GM23338 (cell line): Measurements from ENCODE around the gene CCDC28B. TPM values are rescaled to one million over a fixed set of nuclear protein-coding genes. Genes with fewer than 3 reads are reported as not detected.

ENCODE experiments used
- ATAC-seq: fragments of 200-7000 bp; cut with Tn5 transposase; 3 replicates; pipeline ENCODE4 v1.9.1; 2020
- DNase-seq: peaks from one replicate; pipeline ENCODE4 v3.0.0-alpha.2; 2015; ENCODE audit warnings: low spot score
- H2AFZ ChIP-seq: fragments of 200-600 bp; sonication (generic); 2 replicates; pipeline ENCODE4 v1.8.0; 2016; ENCODE audit warnings: antibody characterized with exemption, mild to moderate bottlenecking, moderate library complexity
- H3F3A ChIP-seq: fragments of 200-600 bp; sonication (generic); replicated peaks from 2 replicates; pipeline ENCODE4 v1.8.0; 2017; ENCODE audit warnings: antibody characterized with exemption, mixed run types, low read depth
- H3K27ac ChIP-seq: fragments of 200-600 bp; sonication (generic); 2 replicates; pipeline ENCODE4 v1.6.1; 2016; ENCODE audit warnings: low read depth
- H3K27me3 ChIP-seq: fragments of 200-600 bp; sonication (generic); 2 replicates; pipeline ENCODE4 v1.8.0; 2016; ENCODE audit warnings: mild to moderate bottlenecking, mixed run types, moderate library complexity; ENCODE audit not compliant: insufficient read depth
- H3K36me3 ChIP-seq: fragments of 200-600 bp; sonication (generic); 2 replicates; pipeline ENCODE4 v1.8.0; 2016; ENCODE audit warnings: mild to moderate bottlenecking; ENCODE audit not compliant: insufficient read depth
- H3K4me1 ChIP-seq: fragments of 200-600 bp; sonication (generic); 2 replicates; pipeline ENCODE4 v1.8.0; 2016; ENCODE audit warnings: mild to moderate bottlenecking, moderate library complexity; ENCODE audit not compliant: insufficient read depth
- H3K4me2 ChIP-seq: fragments of 200-600 bp; sonication (generic); 2 replicates; pipeline ENCODE4 v1.7.1; 2017; ENCODE audit warnings: mixed run types
- H3K4me3 ChIP-seq: fragments of 200-600 bp; sonication (generic); 2 replicates; pipeline ENCODE4 v1.6.1; 2016; ENCODE audit warnings: mixed run types
- H3K79me2 ChIP-seq: fragments of 200-600 bp; sonication (generic); replicated peaks from 2 replicates; pipeline ENCODE4 v1.8.0; 2017; ENCODE audit warnings: mild to moderate bottlenecking; ENCODE audit not compliant: insufficient read depth
- H3K9me2 ChIP-seq: fragments of 200-600 bp; sonication (generic); 2 replicates; pipeline ENCODE4 v1.8.0; 2017; ENCODE audit not compliant: insufficient read depth
- H4K20me1 ChIP-seq: fragments of 200-600 bp; sonication (generic); replicated peaks from 2 replicates; pipeline ENCODE4 v1.8.0; 2017; ENCODE audit warnings: mild to moderate bottlenecking; ENCODE audit not compliant: insufficient read depth
- H3K27ac Mint-ChIP-seq: 2 replicates; pipeline ENCODE4 v1.8.0; 2020; ENCODE audit warnings: inconsistent platforms, mild to moderate bottlenecking, moderate library complexity, mixed read lengths
- H3K27me3 Mint-ChIP-seq: 3 replicates; pipeline ENCODE4 v1.8.0; 2022; ENCODE audit warnings: low read depth, mild to moderate bottlenecking, moderate library complexity, mixed read lengths, inconsistent platforms; ENCODE audit not compliant: insufficient read depth, poor library complexity
- H3K36me3 Mint-ChIP-seq: 3 replicates; pipeline ENCODE4 v1.8.0; 2021; ENCODE audit warnings: low read depth, mild to moderate bottlenecking, inconsistent platforms, moderate library complexity, mixed read lengths
- H3K4me1 Mint-ChIP-seq: 3 replicates; pipeline ENCODE4 v1.8.0; 2020; ENCODE audit warnings: mild to moderate bottlenecking, inconsistent platforms, mixed read lengths
- H3K4me3 Mint-ChIP-seq: 3 replicates; pipeline ENCODE4 v1.8.0; 2021; ENCODE audit warnings: moderate library complexity, mild to moderate bottlenecking, inconsistent platforms, mixed read lengths
- H3K9me3 Mint-ChIP-seq: 3 replicates; pipeline ENCODE4 v1.8.0; 2020; ENCODE audit warnings: moderate library complexity, mild to moderate bottlenecking, inconsistent platforms, mixed read lengths
- CREB1 ChIP-seq: fragments of 250-450 bp; sonication (Bioruptor Pico); IDR thresholded peaks from 2 replicates; pipeline ENCODE4 v1.5.0; 2020; ENCODE audit warnings: low read depth, mild to moderate bottlenecking, moderate library complexity
- EZH2 ChIP-seq: fragments of 200-600 bp; sonication (generic); IDR thresholded peaks from one replicate; pipeline ENCODE4 v1.8.0; 2017; ENCODE audit warnings: antibody characterized with exemption, mild to moderate bottlenecking, low read depth; ENCODE audit not compliant: unreplicated experiment
- EZH2phosphoT487 ChIP-seq: fragments of 200-600 bp; sonication (generic); IDR thresholded peaks from one replicate; pipeline ENCODE4 v1.8.1; 2018; ENCODE audit warnings: antibody characterized with exemption; ENCODE audit not compliant: unreplicated experiment
- POLR2AphosphoS5 ChIP-seq: IDR thresholded peaks from 2 replicates; pipeline ENCODE4 v1.6.1; 2016; ENCODE audit warnings: antibody characterized with exemption, low read depth
- REST ChIP-seq: IDR thresholded peaks from one replicate; pipeline ENCODE4 v1.6.1; 2018; ENCODE audit warnings: antibody characterized with exemption; ENCODE audit not compliant: unreplicated experiment
- STAT1 ChIP-seq: IDR thresholded peaks from one replicate; pipeline ENCODE4 v1.6.1; 2016; ENCODE audit warnings: antibody characterized with exemption; ENCODE audit not compliant: unreplicated experiment
- ZNF462 ChIP-seq: fragments of 250-450 bp; sonication (Bioruptor Pico); IDR thresholded peaks from 2 replicates; pipeline ENCODE4 v1.5.0; 2020; ENCODE audit warnings: mild to moderate bottlenecking, moderate library complexity
- polyA plus RNA-seq: library from polyadenylated mRNA; unstranded; fragments of >200 nt; fragmentation: Nextera tagmentation; extraction: Ambion mirVana; gene quantifications from 2 replicates; pipeline ENCODE4 v1.2.1, GENCODE V29; 2016
- total RNA-seq: library from RNA; depleted of rRNA; stranded (reverse); fragments of >200 nt; shearing (Covaris generic); gene quantifications from 2 replicates; pipeline ENCODE4 v1.2.3, GENCODE V29; 2014
- TF ChIP-seq, protein P1 (sequence below), 2 experiments: fragments of 200-600 bp in 1 of 2; sonication (generic) in 1 of 2; conservative IDR thresholded peaks; 2 replicates each; pipeline versions ENCODE4 v1.5.1 to v1.6.1; 2016 to 2017; ENCODE audit warnings: antibody characterized with exemption in 2 of 2, low read depth in 2 of 2, mild to moderate bottlenecking in 2 of 2, moderate library complexity in 1 of 2

The CCDC28B gene
- total and polyA plus RNA-seq, 2 experiments from 2014 or later, result 8.7 to 35.2 TPM

DNA sequence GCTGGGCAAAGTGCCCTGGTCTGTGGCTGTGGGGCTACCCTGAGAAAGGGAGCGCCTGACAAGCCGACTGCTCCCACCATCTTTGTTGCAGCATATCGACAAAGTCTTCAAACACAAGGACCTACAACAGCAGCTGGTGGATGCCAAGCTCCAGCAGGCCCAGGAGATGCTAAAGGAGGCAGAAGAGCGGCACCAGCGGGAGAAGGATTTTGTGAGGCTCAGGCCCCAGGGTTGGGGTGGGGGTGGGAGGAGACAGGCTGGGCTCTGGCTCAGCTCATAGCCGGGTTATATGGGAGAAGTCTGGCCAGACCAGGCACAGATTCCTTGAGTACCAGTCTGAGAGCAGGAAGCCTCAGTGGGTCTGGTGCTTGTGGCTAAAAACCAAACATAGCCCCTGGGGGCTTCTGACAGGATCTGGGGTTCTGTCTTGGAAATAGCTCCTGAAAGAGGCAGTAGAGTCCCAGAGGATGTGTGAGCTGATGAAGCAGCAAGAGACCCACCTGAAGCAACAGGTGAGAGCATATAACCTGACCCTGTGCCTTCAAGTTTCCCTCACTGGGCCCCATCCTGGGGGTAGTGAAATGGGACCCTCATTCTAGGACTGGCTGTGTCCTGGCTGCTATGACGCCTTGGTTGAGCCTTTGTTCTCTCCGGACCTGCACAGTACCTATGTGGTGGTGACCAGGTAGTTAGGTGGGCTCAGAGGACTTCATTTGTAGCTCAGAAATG, 8.0 kb upstream of the CCDC28B start:
- H3F3A ChIP-seq, result peaks cover 10% of the 10 kb centered on the region; the same call in 1 of the 2 replicates
- Mint-ChIP-seq H3K36me3 (peaks cover 100% of the 10 kb centered on the region), H3K4me3 (no peak overlapping the region), H3K27me3 (peaks cover 5% of the 10 kb centered on the region), H3K27ac (no peak overlapping the region), H3K4me1 (peaks cover 3% of the 10 kb centered on the region), H3K9me3 (no peaks in the 10 kb centered on the region)
- no peak overlapping the region for H3K4me3 ChIP-seq
- H3K9me2 ChIP-seq, result no peaks in the 10 kb centered on the region
- no peak overlapping the region for H2AFZ ChIP-seq
- peaks cover 70% of the 10 kb centered on the region for H3K36me3 ChIP-seq
- no peak overlapping the region for H3K4me2 ChIP-seq
- peaks cover 13% of the 10 kb centered on the region for H4K20me1 ChIP-seq
- H3K4me1 ChIP-seq, result no peaks in the 10 kb centered on the region
- ATAC-seq, result no peak
- no peak overlapping the region for H3K27ac ChIP-seq
- H3K79me2 ChIP-seq, result 0 out of 2 replicates have a peak, but pooled peaks cover 4% of the 10 kb centered on the region
- DNase-seq, result no peak
- no peaks in the 10 kb centered on the region for H3K27me3 ChIP-seq
- TF ChIP-seq EZH2phosphoT487, result peak; percentile 27
- no peak for TF ChIP-seq ZNF462 (CRISPR knock-in tag)

DNA sequence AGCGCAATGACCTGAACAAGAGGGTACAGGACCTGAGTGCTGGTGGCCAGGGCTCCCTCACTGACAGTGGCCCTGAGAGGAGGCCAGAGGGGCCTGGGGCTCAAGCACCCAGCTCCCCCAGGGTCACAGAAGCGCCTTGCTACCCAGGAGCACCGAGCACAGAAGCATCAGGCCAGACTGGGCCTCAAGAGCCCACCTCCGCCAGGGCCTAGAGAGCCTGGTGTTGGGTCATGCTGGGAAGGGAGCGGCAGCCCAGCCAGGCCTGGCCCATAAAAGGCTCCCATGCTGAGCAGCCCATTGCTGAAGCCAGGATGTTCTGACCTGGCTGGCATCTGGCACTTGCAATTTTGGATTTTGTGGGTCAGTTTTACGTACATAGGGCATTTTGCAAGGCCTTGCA, 5.4 kb upstream of the CCDC28B start:
- DNase-seq, result no peak
- H3F3A ChIP-seq, result peaks cover 23% of the 10 kb centered on the region; the same call in 1 of the 2 replicates
- no peak for ATAC-seq
- no peaks in the 10 kb centered on the region for H3K79me2 ChIP-seq
- peaks cover 50% of the 10 kb centered on the region for H3K36me3 ChIP-seq
- H2AFZ ChIP-seq, result no peak overlapping the region
- no peak overlapping the region for H3K27ac ChIP-seq
- Mint-ChIP-seq H3K9me3 (no peaks in the 10 kb centered on the region), H3K4me1 (peaks cover 26% of the 10 kb centered on the region), H3K4me3 (no peak overlapping the region), H3K27me3 (peaks cover 18% of the 10 kb centered on the region), H3K36me3 (peaks cover 84% of the 10 kb centered on the region), H3K27ac (no peak overlapping the region)
- H4K20me1 ChIP-seq, result peaks cover 4% of the 10 kb centered on the region
- peaks cover 16% of the 10 kb centered on the region for H3K4me1 ChIP-seq
- H3K4me2 ChIP-seq, result no peak overlapping the region
- H3K9me2 ChIP-seq, result no peaks in the 10 kb centered on the region
- H3K4me3 ChIP-seq, result no peak overlapping the region
- no peaks in the 10 kb centered on the region for H3K27me3 ChIP-seq
- TF ChIP-seq EZH2 (no peak), POLR2AphosphoS5 (no peak), REST (no peak), STAT1 (no peak), CREB1 (CRISPR knock-in tag) (no peak)
- TF ChIP-seq, protein P1, sequence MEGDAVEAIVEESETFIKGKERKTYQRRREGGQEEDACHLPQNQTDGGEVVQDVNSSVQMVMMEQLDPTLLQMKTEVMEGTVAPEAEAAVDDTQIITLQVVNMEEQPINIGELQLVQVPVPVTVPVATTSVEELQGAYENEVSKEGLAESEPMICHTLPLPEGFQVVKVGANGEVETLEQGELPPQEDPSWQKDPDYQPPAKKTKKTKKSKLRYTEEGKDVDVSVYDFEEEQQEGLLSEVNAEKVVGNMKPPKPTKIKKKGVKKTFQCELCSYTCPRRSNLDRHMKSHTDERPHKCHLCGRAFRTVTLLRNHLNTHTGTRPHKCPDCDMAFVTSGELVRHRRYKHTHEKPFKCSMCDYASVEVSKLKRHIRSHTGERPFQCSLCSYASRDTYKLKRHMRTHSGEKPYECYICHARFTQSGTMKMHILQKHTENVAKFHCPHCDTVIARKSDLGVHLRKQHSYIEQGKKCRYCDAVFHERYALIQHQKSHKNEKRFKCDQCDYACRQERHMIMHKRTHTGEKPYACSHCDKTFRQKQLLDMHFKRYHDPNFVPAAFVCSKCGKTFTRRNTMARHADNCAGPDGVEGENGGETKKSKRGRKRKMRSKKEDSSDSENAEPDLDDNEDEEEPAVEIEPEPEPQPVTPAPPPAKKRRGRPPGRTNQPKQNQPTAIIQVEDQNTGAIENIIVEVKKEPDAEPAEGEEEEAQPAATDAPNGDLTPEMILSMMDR (conservative IDR thresholded peaks at IDR 0.05; ENCODE audit: low read depth in 2 of 2), result no peak
